ENCODE data around the gene ABCA1. TPM values are rescaled to one million over a fixed set of nuclear protein-coding genes. Genes with fewer than 3 reads are reported as not detected.

The ABCA1 gene
- polyA plus RNA-seq, 1 experiment = 36.2 TPM

- Histone ChIP-seq H3K4me3 (ENCODE audit: low read depth, low read length) (no peak overlapping the region), H3K27me3 (ENCODE audit: control insufficient read depth, insufficient read depth, low read length) (no peaks in the 10 kb centered on the region), H3K36me3 (ENCODE audit: control insufficient read depth, insufficient read depth, low read length) (0 out of 2 replicates have a peak, but pooled peaks cover 1% of the 10 kb centered on the region)
- DNase-seq (ENCODE audit: low read depth) = peak; percentile 46
- ChIA-PET POLR2A (no interaction called here), CTCF (interaction anchor here (0.6 to 7.0 kb wide), 47 partner anchors 10 to 557 kb away, joined by 3 to 75 read pairs (median 3); partner anchors contain the start of gene ABCA1)
- peak; percentile 89 for TF ChIP-seq CTCF (IDR thresholded peaks at IDR 0.05; ENCODE audit: insufficient read depth, low read depth, low read length)
These were observed 64.6 kb downstream of the ABCA1 start for GRCh38 chr9:104863180-104863883.

- H3K4me3 ChIP-seq (ENCODE audit: low read depth, low read length) = no peak overlapping the region
- no peak for TF ChIP-seq CTCF (IDR thresholded peaks at IDR 0.05; ENCODE audit: insufficient read depth, low read depth, low read length)
- H3K27me3 ChIP-seq (ENCODE audit: control insufficient read depth, insufficient read depth, low read length) = no peaks in the 10 kb centered on the region
- 0 out of 2 replicates have a peak, but pooled peaks cover 1% of the 10 kb centered on the region for H3K36me3 ChIP-seq (ENCODE audit: control insufficient read depth, insufficient read depth, low read length)
- DNase-seq (ENCODE audit: low read depth) = no peak
- POLR2A ChIA-PET = interaction anchor here (0.6 kb wide), 1 partner anchor 586 kb away, joined by 7 read pairs; no protein-coding TSS in a partner anchor
- CTCF ChIA-PET = interaction anchor here (0.6 to 7.0 kb wide), 4 partner anchors 15 to 561 kb away, joined by 3 to 75 read pairs (median 3); partner anchors contain the start of gene ABCA1
These were observed 66.6 kb downstream of the ABCA1 start for GRCh38 chr9:104861397-104861796.

- CTCF ChIA-PET = interaction anchor here (0.9 to 7.0 kb wide), 4 partner anchors 16 to 555 kb away, joined by 3 to 75 read pairs (median 4); partner anchors contain the start of gene ABCA1
- H3K36me3 ChIP-seq (ENCODE audit: control insufficient read depth, insufficient read depth, low read length) = 0 out of 2 replicates have a peak, but pooled peaks cover 1% of the 10 kb centered on the region
- no peaks in the 10 kb centered on the region for H3K27me3 ChIP-seq (ENCODE audit: control insufficient read depth, insufficient read depth, low read length)
- no peak for DNase-seq (ENCODE audit: low read depth)
- POLR2A ChIA-PET = interaction anchor here (0.6 kb wide), 1 partner anchor 81 kb away, joined by 3 read pairs; no protein-coding TSS in a partner anchor
- H3K4me3 ChIP-seq (ENCODE audit: low read depth, low read length) = no peak overlapping the region
- no peak for TF ChIP-seq CTCF (IDR thresholded peaks at IDR 0.05; ENCODE audit: insufficient read depth, low read depth, low read length)
These were observed 67.7 kb downstream of the ABCA1 start for GRCh38 chr9:104860263-104860662.

- no peak overlapping the region for H3K4me3 ChIP-seq (ENCODE audit: low read depth, low read length)
- CTCF ChIA-PET = interaction anchor here (1.0 to 7.0 kb wide), 2 partner anchors 9 to 66 kb away, joined by 4 to 75 read pairs; partner anchors contain the start of gene ABCA1
- POLR2A ChIA-PET = no interaction called here
- H3K36me3 ChIP-seq (ENCODE audit: control insufficient read depth, insufficient read depth, low read length) = no peaks in the 10 kb centered on the region
- no peak for DNase-seq (ENCODE audit: low read depth)
- no peak for TF ChIP-seq CTCF (IDR thresholded peaks at IDR 0.05; ENCODE audit: insufficient read depth, low read depth, low read length)
- no peaks in the 10 kb centered on the region for H3K27me3 ChIP-seq (ENCODE audit: control insufficient read depth, insufficient read depth, low read length)
These were observed 69.1 kb downstream of the ABCA1 start for GRCh38 chr9:104858846-104859245.

- peak; percentile 87 for DNase-seq (ENCODE audit: low read depth)
- Histone ChIP-seq H3K27me3 (ENCODE audit: control insufficient read depth, insufficient read depth, low read length) (no peaks in the 10 kb centered on the region), H3K36me3 (ENCODE audit: control insufficient read depth, insufficient read depth, low read length) (peaks cover under 1% of the 10 kb centered on the region; the same call in 1 of the 2 replicates), H3K4me3 (ENCODE audit: low read depth, low read length) (no peak overlapping the region)
- POLR2A ChIA-PET = no interaction called here
- no peak for TF ChIP-seq CTCF (IDR thresholded peaks at IDR 0.05; ENCODE audit: insufficient read depth, low read depth, low read length)
- CTCF ChIA-PET = interaction anchor here (1.0 kb wide), 2 partner anchors 9 to 17 kb away, joined by 3 to 4 read pairs; no protein-coding TSS in a partner anchor
These were observed 69.7 kb downstream of the ABCA1 start for GRCh38 chr9:104858271-104858670.

Measured in BJ (cell line).